H1 (cell line): ENCODE results near the gene ALDH1A2. TPM values are rescaled to one million over a fixed set of nuclear protein-coding genes. Genes with fewer than 3 reads are reported as not detected.

ENCODE experiments used
- polyA plus RNA-seq, 7 experiments: library from polyadenylated mRNA; depleted of rRNA in 3 of 7; stranded (reverse) in 5 of 7; unstranded in 2 of 7; fragments of >200 nt in 5 of 7; fragments of 200-250 nt in 2 of 7; gene quantifications; 1 replicate in 5 of 7; 2 replicates in 1 of 7; 4 replicates in 1 of 7; pipeline versions ENCODE4 v1.2.1 to v1.2.3, GENCODE V29; 2011 to 2013; ENCODE audit warnings: missing spikeins in 2 of 7, mixed read lengths in 2 of 7
- total RNA-seq: library from RNA; stranded (reverse); fragmentation: NEBNext Ultra II Directional; extraction: Animal tissue kit (Norgen Biotek cat#: 25700); gene quantifications from 2 replicates; pipeline ENCODE4 v1.2.1, GENCODE V29; 2021
- TF ChIP-seq, protein P1 (sequence below): fragments of 300-600 bp; sonication (generic); IDR thresholded peaks from 2 replicates; pipeline ENCODE4 v1.7.1; 2012; ENCODE audit warnings: low read length, moderate library complexity, mild to moderate bottlenecking, inconsistent platforms; ENCODE audit not compliant: insufficient replicate concordance

The ALDH1A2 gene
- total and polyA plus RNA-seq, 2 of the 8 experiments (the other 6 are each of a cell fraction or from before 2014, with no cell fraction given), result 0.06 to 0.24 TPM

DNA sequence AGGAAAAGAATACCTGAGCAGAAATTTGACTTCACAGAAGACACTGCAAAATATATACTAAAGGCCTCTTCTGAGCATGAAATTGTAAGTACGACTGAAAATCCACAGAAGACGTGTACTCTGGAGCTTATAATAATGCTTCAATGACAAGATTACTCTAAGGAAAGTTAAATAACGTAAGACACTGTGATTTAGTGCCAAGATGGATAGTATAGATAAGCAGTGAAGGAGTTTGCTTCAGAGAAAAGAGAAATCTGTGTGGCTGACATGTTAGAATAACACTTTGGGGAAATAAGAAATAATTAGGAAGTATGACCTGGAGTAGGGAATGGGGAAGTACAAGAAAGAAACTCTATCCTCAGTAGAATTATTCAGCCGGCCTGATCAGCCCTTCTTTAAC is 28.9 kb downstream of the ALDH1A2 start (continued):
- TF ChIP-seq, protein P1, sequence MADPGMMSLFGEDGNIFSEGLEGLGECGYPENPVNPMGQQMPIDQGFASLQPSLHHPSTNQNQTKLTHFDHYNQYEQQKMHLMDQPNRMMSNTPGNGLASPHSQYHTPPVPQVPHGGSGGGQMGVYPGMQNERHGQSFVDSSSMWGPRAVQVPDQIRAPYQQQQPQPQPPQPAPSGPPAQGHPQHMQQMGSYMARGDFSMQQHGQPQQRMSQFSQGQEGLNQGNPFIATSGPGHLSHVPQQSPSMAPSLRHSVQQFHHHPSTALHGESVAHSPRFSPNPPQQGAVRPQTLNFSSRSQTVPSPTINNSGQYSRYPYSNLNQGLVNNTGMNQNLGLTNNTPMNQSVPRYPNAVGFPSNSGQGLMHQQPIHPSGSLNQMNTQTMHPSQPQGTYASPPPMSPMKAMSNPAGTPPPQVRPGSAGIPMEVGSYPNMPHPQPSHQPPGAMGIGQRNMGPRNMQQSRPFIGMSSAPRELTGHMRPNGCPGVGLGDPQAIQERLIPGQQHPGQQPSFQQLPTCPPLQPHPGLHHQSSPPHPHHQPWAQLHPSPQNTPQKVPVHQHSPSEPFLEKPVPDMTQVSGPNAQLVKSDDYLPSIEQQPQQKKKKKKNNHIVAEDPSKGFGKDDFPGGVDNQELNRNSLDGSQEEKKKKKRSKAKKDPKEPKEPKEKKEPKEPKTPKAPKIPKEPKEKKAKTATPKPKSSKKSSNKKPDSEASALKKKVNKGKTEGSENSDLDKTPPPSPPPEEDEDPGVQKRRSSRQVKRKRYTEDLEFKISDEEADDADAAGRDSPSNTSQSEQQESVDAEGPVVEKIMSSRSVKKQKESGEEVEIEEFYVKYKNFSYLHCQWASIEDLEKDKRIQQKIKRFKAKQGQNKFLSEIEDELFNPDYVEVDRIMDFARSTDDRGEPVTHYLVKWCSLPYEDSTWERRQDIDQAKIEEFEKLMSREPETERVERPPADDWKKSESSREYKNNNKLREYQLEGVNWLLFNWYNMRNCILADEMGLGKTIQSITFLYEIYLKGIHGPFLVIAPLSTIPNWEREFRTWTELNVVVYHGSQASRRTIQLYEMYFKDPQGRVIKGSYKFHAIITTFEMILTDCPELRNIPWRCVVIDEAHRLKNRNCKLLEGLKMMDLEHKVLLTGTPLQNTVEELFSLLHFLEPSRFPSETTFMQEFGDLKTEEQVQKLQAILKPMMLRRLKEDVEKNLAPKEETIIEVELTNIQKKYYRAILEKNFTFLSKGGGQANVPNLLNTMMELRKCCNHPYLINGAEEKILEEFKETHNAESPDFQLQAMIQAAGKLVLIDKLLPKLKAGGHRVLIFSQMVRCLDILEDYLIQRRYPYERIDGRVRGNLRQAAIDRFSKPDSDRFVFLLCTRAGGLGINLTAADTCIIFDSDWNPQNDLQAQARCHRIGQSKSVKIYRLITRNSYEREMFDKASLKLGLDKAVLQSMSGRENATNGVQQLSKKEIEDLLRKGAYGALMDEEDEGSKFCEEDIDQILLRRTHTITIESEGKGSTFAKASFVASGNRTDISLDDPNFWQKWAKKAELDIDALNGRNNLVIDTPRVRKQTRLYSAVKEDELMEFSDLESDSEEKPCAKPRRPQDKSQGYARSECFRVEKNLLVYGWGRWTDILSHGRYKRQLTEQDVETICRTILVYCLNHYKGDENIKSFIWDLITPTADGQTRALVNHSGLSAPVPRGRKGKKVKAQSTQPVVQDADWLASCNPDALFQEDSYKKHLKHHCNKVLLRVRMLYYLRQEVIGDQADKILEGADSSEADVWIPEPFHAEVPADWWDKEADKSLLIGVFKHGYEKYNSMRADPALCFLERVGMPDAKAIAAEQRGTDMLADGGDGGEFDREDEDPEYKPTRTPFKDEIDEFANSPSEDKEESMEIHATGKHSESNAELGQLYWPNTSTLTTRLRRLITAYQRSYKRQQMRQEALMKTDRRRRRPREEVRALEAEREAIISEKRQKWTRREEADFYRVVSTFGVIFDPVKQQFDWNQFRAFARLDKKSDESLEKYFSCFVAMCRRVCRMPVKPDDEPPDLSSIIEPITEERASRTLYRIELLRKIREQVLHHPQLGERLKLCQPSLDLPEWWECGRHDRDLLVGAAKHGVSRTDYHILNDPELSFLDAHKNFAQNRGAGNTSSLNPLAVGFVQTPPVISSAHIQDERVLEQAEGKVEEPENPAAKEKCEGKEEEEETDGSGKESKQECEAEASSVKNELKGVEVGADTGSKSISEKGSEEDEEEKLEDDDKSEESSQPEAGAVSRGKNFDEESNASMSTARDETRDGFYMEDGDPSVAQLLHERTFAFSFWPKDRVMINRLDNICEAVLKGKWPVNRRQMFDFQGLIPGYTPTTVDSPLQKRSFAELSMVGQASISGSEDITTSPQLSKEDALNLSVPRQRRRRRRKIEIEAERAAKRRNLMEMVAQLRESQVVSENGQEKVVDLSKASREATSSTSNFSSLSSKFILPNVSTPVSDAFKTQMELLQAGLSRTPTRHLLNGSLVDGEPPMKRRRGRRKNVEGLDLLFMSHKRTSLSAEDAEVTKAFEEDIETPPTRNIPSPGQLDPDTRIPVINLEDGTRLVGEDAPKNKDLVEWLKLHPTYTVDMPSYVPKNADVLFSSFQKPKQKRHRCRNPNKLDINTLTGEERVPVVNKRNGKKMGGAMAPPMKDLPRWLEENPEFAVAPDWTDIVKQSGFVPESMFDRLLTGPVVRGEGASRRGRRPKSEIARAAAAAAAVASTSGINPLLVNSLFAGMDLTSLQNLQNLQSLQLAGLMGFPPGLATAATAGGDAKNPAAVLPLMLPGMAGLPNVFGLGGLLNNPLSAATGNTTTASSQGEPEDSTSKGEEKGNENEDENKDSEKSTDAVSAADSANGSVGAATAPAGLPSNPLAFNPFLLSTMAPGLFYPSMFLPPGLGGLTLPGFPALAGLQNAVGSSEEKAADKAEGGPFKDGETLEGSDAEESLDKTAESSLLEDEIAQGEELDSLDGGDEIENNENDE, result no peak
